Coronary artery (tissue), 2 donors: ENCODE results near the gene RNF222.
A peak's percentile ranks its signal among the peaks of the same experiment; 100 is the strongest.

Source experiments
- DNase-seq: peaks from one replicate; pipeline ENCODE4 v3.0.0-alpha.2; 2017; ENCODE audit warnings: low spot score
- H3K27ac ChIP-seq, 2 donors: fragments of 200-600 bp; sonication (generic); one replicate each; pipeline ENCODE4 v1.5.1; 2016 to 2019
- H3K4me3 ChIP-seq: fragments of 200-600 bp; sonication (generic); 2 replicates; pipeline ENCODE4 v1.5.1; 2016; ENCODE audit warnings: mild to moderate bottlenecking, moderate library complexity
- CTCF ChIP-seq: fragments of 200-600 bp; sonication (generic); IDR thresholded peaks from one replicate; pipeline ENCODE4 v1.5.1; 2019; ENCODE audit warnings: antibody characterized with exemption

The RNF222 gene

GRCh38 chr17:8391711-8392110 lies 5.9 kb downstream of the RNF222 start:
- Histone ChIP-seq H3K4me3 (no peak overlapping the region), H3K27ac (no peak overlapping the region)
- no peak for TF ChIP-seq CTCF
- DNase-seq, result no peak

- H3K27ac ChIP-seq, result no peak overlapping the region
- no peak for DNase-seq
- no peak for TF ChIP-seq CTCF
- H3K4me3 ChIP-seq, result no peak overlapping the region
Measured at GRCh38 chr17:8387914-8388651, 9.5 kb downstream of the RNF222 start.

- Histone ChIP-seq H3K27ac (no peak overlapping the region), H3K4me3 (no peak overlapping the region)
- no peak for DNase-seq
- no peak for TF ChIP-seq CTCF
Measured at GRCh38 chr17:8386841-8387240, 10.8 kb downstream of the RNF222 start.

- Histone ChIP-seq H3K4me3 (peak overlapping the region; percentile 96), H3K27ac (no peak overlapping the region)
- no peak for DNase-seq
- no peak for TF ChIP-seq CTCF
Measured at GRCh38 chr17:8384801-8385378, 12.7 kb downstream of the RNF222 start.

- H3K4me3 ChIP-seq, result peak within 1 kb of the TSS; percentile 96
- peak; percentile 99 for TF ChIP-seq CTCF
- H3K27ac ChIP-seq, result peak within 1 kb of the TSS; percentile 69 to 98
- DNase-seq, result peak; percentile 97
Measured at GRCh38 chr17:8383143-8383822, 14.3 kb downstream of the RNF222 start, which contains the start of gene RPL26. RPL26 (minus strand) TSS chr17:8383193; CDS start chr17:8382310, 883 bp downstream.

GRCh38 chr17:8382880-8383142 lies 14.8 kb downstream of the RNF222 start:
- H3K27ac ChIP-seq, result peak overlapping the region; percentile 22 to 98
- peak overlapping the region; percentile 96 for H3K4me3 ChIP-seq
- TF ChIP-seq CTCF, result no peak
- no peak for DNase-seq
